HG03066 (cell line): ENCODE measurements around the gene NINL.
"Not testable (repeated sequence)": the region's sequence is repeated elsewhere in the genome, so short reads cannot be mapped to it uniquely, and the experiment has no call there.

ENCODE experiments used
- ATAC-seq: cut with Tn5 transposase; IDR thresholded peaks from one replicate; pipeline ENCODE4 v1.9.1; 2021; ENCODE audit warnings: low read depth; ENCODE audit not compliant: unreplicated experiment

The NINL gene

DNA sequence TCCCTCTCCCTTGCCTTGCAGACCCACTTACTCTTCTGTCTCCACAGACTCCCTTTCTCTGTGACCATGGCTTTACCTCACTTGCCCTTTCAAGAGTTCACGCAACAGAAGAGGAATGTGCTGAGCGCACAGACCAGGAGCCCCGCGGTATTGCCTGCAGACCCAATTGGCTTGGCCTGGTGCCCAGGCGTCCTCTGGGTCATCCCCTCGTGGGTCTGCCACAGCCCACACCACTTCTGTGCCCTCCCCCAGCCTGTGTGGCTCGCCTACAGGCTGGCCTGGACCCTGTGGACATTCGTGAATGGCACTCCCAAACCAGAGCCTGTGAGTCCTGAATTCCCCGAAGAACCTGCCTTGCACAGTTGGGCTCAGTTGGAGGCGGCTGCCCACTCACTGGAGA, 15.3 kb upstream of the NINL start:
- no peak for ATAC-seq

DNA sequence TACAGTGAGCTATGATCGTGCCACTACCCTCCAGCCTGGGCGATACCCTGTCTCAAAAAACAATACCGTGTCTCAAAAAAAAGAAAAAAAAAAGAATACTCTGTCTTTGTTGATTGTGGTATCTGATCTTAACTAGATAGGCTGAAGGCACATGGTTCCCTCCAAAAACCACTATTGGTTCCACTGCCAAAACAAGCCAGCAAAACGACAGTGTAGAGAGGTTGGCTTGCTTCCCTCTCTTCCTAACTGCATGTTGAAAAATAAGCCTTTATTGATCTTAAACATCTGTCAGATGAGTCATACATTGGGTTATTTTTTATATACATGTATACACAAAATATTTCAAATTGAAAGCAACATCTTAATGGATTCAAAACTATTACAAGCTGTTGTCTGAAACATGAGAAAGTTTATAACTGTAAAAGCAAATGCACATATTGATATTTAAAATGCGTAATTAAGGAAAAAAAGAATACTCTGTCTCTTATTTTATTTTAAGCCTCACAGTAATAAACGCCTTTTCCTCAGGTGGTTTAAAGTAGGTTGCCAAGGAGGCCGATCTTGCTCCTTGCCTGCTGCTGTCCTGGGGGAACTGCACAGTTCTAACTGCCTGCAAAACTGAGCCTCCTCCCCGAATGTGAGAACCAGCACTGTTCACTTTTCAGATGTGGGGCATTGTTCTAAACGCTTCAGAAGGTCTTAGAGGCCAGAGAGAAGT, 7.0 kb upstream of the NINL start:
- no peak for ATAC-seq

DNA sequence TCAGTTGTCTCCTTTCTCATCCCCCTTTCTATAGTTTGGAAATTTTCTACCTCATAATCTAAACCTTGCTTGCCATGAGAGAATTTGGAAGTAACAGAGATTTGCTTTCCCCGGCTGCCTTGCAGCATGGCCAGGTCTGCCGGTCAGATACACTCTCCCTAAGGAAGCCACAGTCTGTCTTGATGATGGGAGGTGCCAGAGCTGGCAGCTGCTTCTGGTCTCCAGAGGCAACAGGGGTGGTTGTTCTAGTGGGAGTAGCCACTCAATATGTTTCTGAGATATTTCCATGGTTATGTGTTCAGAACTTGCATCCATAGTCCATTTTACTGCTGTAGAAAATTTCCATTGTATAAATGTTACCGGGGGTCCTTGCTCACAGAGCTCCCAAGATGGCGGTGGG, 5.4 kb upstream of the NINL start:
- ATAC-seq: not testable (repeated sequence)

DNA sequence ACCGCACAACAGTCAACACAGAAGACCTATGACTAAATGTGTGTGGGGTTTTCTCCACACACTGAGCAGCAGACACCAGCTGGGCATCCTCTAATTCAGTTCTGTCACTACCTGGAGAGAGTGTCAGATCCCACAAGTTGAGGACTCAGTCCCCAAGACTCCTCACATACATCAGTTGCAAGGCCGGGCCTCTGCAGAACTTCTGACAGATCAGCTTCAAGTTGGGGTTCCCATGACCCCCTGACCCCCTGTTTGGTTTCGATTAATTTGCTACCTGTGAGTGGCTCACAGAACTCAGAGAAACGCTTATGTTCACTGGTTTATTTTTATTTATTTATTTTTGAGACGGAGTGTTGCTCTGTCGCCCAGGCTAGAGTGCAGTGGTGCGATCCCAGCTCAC, 3.2 kb upstream of the NINL start:
- ATAC-seq: no peak

DNA sequence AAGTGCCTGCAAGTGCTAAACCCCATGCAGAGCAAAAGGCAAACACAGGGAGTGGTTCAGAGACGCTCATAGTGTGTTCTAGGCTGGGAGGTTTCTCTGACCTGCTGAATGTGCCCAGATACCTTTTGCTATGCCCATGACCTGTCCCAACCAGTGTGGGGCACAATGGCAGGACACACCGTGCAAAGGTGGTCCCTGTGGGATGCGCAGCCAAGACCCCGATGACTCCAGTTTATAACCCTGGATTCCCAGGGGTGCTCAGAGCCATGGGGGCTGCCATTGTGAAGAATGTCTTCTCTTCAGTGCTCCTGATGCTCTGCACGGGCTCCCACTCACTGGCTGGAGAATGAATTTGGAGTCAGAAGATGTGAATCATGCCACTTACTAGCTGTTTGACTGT, 2.2 kb upstream of the NINL start:
- ATAC-seq: no peak

DNA sequence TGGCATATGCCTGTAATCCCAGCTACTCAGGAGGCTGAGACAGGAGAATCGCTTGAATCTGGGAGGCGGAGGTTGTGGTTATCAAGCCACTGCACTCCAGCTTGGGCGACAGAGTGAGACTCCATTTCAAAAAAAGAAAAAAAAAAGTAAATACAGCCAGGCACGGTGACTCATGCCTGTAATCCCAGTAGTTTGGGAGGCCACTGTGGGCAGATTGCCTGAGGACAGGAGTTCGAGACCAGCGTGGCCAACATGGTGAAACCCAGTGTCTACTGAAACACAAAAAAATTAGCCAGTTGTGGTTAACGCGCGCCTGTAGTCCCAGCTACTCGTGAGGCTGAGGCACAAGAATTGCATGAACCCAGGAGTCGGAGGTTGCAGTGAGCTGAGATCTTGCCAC, 1.5 kb upstream of the NINL start:
- ATAC-seq: no peak

DNA sequence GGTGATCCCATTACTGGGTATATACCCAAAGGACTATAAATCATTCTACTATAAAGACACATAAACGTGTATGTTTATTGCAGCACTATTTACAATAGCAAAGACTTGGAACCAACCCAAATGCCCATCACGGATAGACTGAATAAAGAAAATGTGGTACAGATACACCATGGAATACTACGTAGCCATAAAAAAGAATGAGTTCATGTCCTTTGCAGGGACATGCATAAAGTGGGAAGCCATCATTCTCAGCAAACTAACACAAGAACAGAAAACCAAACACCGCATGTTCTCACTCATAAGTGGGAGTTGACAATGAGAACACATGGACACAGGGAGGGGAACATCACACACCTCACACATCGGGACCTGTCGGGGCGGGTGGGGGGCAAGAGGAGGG, 1.7 kb downstream of the NINL start:
- ATAC-seq: not testable (repeated sequence)

DNA sequence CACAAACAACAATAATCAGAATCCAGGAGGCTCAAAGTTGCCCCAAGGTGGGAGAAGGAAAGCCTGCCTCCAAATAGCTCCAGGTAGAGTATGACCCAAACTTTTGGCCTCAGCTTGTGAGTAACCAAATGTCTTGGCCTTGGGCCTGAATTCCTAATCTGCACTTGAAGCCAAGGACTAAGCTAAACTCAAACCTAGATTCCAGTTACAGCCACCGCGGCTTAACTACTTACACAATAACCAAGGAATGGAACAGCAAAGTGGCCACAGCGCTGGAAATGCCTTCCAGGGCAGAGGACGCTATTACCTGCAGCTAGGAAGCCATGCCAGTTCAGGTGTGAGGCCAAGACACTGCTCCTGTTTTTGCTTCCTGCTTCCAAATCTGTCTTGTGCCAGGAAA, 4.6 kb downstream of the NINL start:
- ATAC-seq: no peak

DNA sequence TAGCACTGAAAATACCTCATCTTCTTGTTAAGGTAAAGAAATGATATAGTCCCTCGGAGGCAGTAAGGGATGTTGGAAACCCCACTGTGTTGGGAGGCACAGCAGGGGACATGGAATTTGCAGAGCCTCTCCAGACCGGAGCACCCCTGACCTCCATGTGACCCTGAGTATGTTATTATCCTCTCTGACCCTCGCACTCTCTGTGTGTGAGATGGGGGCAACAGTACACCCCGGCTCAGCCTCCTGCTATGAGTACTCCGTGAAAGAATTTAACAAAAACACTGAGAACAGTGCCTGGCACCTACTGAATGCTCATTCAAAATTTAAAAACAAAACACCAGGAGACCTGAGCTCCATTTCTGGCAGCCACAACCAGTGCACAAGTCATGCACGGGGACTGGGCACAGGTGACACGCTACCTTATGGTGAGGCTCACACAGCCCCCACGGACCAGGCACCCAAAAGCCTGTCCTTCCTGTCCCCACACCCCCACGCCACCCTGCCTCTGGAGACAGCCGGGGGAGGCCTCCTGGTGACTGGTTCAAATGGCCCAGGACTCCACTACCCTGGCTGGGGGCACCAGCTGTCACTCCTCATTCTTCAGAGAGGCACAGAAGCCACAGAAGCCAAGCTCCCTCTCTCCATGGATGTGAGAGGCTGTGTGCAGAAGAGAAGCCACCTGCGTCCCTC, 6.1 kb downstream of the NINL start:
- ATAC-seq: no peak

DNA sequence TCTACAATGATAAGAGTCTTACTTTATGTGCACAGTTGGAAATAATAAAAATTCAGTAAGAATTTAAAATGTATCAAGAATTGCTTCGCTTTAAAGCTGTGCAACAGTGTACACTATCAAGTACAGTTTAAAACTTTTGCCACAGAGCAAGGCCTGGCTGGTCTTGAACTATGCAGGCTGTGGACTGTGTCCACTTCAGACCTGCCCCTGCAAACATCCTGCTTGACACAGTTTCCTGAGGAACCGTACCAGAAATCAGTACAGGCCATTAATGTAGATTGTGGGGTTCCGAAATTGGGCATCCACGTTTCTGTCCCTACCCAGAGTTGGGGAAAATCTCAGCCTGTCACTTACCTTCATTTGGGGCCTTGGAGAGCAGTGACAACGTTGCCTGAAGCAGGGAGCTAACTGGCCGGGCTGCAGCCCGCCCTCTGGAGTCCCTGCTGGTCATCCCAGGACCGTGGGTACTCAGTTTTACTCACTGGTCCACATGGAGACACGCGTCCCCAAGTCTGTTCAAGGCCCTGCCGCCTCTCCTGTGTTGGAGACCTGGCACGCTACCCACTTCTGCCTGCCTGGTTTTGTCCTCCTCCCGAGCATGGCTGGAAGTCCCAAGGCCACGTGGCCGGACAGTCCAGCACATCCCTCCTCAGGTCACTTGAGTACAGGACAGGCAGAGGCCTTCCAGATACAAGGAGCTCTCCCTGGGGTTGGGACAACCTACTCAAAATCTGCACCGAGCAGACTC, 8.4 kb downstream of the NINL start:
- ATAC-seq: no peak

DNA sequence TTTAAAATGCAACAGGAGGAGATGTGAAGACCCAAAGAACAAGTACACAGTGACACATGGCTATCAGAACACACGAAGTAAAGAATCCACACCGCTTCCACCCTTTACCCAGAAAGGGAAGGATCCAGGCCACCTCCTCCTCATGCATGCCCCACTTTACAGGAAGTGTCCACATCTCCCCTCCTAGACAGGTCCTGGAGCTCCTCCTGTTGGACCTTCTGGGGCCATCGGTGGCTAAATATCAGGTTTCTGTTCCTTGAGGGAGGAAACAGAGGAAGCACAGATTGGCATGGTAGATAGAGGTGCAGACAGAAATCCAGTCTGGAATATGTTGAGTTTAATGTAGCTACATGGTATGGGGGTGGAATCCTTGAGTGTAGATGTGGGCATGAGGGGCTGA, 10.9 kb downstream of the NINL start:
- ATAC-seq: no peak

DNA sequence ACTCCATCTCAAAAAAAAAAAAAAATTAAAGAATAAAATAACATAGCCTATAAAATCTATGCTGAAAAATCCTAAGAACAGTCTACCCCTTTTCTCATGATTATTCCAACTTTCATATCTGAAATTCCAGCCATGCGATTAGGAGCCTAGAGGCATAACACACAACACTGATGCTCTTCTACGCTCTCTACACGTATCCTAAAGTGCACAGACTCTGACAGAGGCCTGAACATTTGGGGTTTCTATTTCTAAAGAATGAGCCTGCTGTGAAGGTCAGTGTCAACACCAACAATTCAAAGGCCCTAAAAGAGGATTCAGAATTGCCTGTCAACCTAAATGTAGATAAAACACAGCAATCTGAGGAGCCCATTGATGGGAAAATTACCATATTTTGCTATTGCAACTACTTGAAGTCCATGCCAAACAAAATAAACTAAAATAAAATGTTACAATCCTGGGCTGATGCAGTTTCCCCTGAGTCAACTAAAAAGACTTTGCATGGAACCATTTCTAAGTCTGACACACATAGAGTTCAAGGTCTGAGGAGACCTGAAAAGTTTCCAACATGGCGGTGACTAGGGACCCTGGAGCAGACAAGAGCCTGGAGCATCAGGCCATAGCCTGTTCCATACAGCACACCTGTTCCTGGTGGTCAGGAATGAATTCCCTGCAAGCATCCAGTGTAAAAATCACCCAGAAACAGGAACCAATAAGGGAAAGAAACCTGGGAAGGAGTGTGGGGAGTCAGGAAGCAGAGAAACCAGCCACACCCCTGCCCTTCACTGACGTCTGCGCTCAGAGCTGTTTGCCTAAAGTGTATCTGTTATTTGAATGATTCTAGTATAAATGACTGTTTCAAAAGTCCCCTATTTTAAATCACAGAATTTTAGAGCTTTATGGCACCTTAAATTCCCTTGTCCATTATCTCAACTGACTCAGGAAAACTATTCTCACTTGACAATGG, 11.8 kb downstream of the NINL start:
- ATAC-seq: no peak

DNA sequence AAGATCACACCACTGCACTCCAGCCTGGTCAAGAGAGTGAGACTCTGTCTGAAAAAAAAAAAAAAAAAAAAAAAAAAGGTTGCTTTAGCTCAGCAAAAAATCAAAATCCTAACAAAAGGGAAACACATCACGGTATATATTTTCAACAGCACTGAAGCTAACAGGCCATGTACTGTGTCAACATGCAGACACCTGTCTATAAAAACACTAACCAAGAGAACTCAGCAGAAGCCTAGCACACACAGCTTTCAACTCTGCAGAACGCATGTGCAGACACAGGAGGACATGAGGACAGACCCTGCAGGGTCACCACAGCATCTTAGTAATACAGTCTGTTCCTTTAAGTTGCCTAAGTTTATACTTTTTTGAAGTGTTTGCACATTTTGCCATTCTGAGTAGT, 13.5 kb downstream of the NINL start:
- ATAC-seq: no peak

DNA sequence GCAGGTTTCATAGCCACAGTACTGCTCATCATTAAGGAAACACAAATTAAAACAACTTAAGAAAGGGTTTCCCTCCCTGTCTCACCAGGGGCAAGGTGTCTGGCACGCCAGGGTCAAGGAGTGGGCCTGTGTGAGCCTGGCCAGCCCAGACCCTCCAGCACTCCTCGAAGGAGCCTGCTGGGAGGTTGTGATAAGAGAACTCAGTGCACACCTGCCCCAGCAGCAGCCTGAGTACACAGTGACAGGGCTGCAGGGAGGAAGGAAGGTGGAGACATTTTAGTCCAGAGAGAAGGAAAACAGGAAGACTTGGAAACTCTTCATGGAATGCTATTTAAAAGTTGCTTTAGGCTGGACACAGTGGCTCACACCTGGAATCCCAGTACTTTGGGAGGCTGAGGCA, 14.1 kb downstream of the NINL start:
- no peak for ATAC-seq

DNA sequence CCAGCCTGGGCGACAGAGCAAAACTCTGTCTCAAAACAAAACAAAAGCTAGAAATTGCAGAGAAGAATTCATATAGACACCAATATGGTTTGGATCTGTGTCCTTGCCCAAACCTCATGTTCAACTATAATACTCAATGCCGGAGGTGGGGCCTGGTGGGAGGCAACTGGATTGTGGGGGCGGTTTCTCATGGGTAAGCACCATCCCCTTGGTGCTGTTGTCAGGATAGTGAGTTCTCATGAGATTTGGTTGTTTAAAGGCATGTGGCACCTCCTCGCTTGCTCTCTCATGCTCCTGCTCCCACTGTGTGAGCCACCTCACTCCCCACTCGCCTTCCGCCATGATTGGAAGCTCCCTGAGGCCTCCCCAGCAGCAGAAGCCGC, 15.2 kb downstream of the NINL start:
- ATAC-seq: no peak

DNA sequence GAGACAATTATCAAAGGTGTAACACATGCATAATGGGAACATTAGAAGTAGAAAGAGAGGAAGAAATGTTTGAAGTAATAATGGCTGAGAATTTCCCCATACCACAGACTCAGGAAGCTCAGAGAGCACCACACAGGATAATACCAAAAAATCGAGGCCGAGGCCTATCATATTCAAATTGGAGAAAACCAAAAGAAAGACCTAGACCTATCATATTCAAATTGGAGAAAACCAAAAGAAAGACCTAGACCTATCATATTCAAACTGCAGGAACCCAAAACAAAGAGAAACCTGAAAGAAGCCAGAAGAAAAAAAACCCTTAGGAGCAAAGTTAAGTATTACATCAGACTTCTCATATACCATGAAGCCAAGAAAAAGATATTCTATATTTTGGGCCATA, 18.0 kb downstream of the NINL start:
- ATAC-seq: no peak

DNA sequence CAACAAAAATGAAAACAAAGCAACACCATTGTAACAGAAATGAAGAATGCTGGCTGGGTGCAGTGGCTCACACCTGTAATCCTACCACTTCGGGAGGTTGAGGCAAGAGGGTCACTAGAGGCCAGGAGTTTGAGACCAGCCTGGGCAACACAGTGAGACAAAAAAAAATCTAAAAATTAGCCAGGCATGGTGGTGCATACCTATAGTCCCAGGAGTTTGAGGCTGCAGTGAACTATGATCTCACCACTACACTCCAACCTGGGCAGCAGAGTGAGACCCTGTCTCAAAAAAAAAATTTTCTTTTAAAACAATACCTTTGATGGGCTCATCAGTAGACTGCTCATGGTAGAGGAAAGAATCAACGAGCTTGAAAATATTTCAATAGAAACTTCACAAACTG, 18.5 kb downstream of the NINL start:
- ATAC-seq: no peak

DNA sequence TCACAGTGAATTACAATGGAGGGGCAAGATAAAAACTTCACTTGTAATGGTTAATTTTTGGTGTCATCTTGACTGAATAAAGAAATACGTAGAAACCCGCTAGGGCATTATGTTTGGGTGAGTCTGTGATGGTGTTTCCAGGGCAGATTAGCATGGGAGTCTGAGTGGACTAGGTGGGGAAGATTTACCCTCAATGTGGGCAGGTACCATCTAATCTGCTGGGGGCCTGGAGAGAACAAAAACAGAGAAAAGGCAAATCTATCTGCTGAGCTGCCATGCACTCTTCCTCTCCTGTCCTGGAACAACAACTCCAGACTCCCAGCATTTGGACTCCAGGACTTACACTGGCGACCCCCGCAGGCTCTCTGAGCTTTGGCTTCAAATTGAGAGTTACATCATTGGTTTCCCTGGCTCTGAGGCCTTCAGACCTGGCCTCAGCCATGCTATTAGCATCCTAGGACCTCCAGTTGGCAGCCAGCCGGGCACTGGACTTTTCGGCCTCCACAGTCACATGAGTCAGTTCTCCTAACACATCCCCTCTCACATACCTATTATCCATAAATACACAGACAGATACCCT, 19.7 kb downstream of the NINL start:
- no peak for ATAC-seq

DNA sequence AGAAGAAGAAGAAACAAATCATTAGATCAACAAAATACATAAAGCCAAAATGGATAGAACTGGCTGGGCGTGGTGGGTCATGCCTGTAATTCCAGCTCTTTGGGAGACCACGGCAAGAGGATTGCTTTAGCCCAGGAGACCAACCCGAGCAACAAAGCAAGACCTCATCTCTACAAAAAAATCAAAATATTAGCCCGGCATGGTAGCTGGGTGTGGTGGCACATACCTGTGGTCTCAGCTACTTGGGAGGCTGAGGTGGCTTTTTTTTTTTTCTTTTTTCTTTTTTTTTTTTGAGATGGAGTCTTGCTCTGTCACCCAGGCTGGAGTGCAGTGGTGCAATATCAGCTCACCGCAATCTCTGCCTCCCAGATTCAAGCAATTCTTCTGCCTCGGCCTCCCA, 21.5 kb downstream of the NINL start:
- ATAC-seq: no peak

DNA sequence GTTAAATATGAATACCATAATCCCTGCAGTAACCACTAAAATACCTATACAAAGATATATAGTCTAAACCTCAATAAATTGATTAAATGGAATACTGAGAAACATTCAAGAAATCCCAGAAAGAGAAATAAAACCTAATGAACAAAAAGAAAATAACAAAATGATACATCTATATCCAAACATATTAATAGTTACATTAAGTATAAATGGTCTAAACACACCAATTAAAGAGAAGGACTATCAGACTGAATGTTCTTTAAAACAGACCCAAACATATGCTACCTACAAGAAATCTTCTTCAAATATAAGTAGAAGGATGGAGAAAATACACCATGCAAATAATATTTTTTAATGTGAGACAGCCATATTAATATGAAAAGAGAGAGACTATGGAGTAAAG, 22.0 kb downstream of the NINL start:
- ATAC-seq: no peak
